Parathyroid adenoma (tissue), 2 donors: Measurements from ENCODE around the gene IGFALS.

ENCODE experiments used
- H2AFZ ChIP-seq: fragments of 300-600 bp; sonication (generic); one replicate; pipeline ENCODE4 v1.7.0; 2017; ENCODE audit warnings: antibody characterized with exemption, mild to moderate bottlenecking
- H3K27ac ChIP-seq: fragments of 300-600 bp; sonication (generic); one replicate; pipeline ENCODE4 v1.7.0; 2017
- H3K27me3 ChIP-seq: fragments of 300-600 bp; sonication (generic); one replicate; pipeline ENCODE4 v1.7.0; 2017; ENCODE audit warnings: low read length; ENCODE audit not compliant: control insufficient read depth, insufficient read depth
- H3K36me3 ChIP-seq: fragments of 300-600 bp; sonication (generic); one replicate; pipeline ENCODE4 v1.7.0; 2017; ENCODE audit warnings: low read length; ENCODE audit not compliant: control insufficient read depth, insufficient read depth
- H3K4me1 ChIP-seq: fragments of 300-600 bp; sonication (generic); one replicate; pipeline ENCODE4 v1.7.0; 2017; ENCODE audit warnings: control low read depth
- H3K4me2 ChIP-seq: fragments of 300-600 bp; sonication (generic); one replicate; pipeline ENCODE4 v1.7.0; 2017; ENCODE audit warnings: low read length
- H3K4me3 ChIP-seq: fragments of 300-600 bp; sonication (generic); one replicate; pipeline ENCODE4 v1.7.0; 2017; ENCODE audit warnings: low read depth, low read length
- H3K79me2 ChIP-seq: fragments of 300-600 bp; sonication (generic); one replicate; pipeline ENCODE4 v1.7.0; 2017; ENCODE audit warnings: control low read depth
- H3K9ac ChIP-seq: fragments of 300-600 bp; sonication (generic); one replicate; pipeline ENCODE4 v1.7.0; 2017; ENCODE audit warnings: mild to moderate bottlenecking
- H3K9me3 ChIP-seq: fragments of 300-600 bp; sonication (generic); one replicate; pipeline ENCODE4 v1.7.0; 2017; ENCODE audit warnings: low read length; ENCODE audit not compliant: control insufficient read depth
- TF ChIP-seq, protein P1 (sequence below): fragments of 300-600 bp; sonication (generic); IDR thresholded peaks from one replicate; pipeline ENCODE4 v1.7.0; 2017; ENCODE audit warnings: antibody characterized with exemption, mild to moderate bottlenecking
- donor health status: primary hyperparathyroidism.

Gene IGFALS

DNA sequence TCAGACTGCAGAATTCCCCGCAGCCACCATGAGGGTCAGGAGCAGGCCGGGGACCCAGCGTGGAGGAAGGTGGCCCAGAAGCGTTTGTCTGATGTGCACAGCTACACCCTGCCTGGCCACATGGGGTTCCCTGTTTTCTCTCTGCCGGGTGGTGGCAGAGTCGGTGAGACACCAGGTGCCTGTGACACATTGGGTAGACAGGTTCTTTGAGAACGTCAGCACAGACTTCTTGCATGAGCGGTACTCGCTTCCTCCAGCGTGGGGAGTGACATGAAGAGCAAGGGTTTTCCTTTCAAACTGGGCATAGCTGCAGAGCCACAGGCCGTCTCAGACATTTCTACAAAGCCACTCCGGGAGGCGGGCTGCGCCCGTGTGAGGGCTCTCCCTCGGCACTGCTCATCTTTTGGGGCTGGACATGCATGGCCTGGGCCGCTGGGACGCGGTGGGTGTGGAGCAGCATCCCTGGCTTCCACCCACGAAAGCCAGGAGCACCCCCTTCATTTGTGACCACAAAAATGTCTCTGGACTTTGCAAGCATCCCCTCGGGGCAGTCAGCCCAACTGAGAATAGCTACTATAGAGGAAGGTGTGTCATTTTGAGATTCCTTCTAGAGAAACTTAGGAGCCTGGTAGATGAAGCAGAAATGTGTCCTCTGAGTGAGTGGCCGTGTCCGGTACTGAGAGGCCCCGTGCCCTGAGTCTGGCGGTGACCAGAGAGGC is 48.2 kb downstream of the IGFALS start:
- H2AFZ ChIP-seq: no peak overlapping the region

DNA sequence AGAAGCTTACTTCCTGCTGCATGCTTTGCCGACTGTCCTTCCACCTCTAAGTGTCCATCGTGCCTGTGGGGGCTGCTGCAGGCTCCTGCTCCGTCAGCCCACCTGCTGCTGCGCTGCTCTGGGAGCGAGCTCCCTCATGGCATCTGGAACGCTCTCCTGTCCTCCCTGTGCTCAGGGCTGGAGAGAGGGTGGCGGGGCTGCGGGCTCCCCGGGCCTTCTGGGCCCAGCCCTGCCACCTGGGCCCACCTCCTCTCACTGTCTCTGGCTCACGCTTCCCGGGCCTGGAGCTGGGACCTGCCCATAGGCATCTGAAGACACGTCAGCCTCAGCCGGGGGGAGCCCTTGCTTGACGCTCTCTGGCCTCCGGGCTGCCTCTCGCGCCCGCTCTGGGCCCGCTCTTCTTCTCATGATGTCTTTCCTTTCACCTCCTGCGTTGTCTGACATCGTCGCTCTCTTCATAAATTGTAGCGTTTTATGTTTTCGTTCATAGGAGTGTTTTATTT is 49.1 kb downstream of the IGFALS start:
- Histone ChIP-seq H3K9ac (no peak overlapping the region), H3K27ac (no peak overlapping the region), H3K27me3 (no peaks in the 10 kb centered on the region), H3K79me2 (peaks cover 15% of the 10 kb centered on the region), H3K4me1 (no peaks in the 10 kb centered on the region), H3K9me3 (no peaks in the 10 kb centered on the region), H3K36me3 (no peaks in the 10 kb centered on the region), H2AFZ (no peak overlapping the region), H3K4me2 (no peak overlapping the region), H3K4me3 (no peak overlapping the region)
- TF ChIP-seq, protein P1, sequence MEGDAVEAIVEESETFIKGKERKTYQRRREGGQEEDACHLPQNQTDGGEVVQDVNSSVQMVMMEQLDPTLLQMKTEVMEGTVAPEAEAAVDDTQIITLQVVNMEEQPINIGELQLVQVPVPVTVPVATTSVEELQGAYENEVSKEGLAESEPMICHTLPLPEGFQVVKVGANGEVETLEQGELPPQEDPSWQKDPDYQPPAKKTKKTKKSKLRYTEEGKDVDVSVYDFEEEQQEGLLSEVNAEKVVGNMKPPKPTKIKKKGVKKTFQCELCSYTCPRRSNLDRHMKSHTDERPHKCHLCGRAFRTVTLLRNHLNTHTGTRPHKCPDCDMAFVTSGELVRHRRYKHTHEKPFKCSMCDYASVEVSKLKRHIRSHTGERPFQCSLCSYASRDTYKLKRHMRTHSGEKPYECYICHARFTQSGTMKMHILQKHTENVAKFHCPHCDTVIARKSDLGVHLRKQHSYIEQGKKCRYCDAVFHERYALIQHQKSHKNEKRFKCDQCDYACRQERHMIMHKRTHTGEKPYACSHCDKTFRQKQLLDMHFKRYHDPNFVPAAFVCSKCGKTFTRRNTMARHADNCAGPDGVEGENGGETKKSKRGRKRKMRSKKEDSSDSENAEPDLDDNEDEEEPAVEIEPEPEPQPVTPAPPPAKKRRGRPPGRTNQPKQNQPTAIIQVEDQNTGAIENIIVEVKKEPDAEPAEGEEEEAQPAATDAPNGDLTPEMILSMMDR: no peak

More for the DNA sequence above, 48.2 kb downstream of the IGFALS start:
- peaks cover 14% of the 10 kb centered on the region for H3K79me2 ChIP-seq
- no peaks in the 10 kb centered on the region for H3K9me3 ChIP-seq
- no peak overlapping the region for H3K9ac ChIP-seq
- H3K4me3 ChIP-seq: no peak overlapping the region
- no peak overlapping the region for H3K27ac ChIP-seq
- H3K27me3 ChIP-seq: no peaks in the 10 kb centered on the region
- TF ChIP-seq, protein P1: no peak
- H3K4me2 ChIP-seq: no peak overlapping the region
- no peaks in the 10 kb centered on the region for H3K36me3 ChIP-seq
- no peaks in the 10 kb centered on the region for H3K4me1 ChIP-seq

DNA sequence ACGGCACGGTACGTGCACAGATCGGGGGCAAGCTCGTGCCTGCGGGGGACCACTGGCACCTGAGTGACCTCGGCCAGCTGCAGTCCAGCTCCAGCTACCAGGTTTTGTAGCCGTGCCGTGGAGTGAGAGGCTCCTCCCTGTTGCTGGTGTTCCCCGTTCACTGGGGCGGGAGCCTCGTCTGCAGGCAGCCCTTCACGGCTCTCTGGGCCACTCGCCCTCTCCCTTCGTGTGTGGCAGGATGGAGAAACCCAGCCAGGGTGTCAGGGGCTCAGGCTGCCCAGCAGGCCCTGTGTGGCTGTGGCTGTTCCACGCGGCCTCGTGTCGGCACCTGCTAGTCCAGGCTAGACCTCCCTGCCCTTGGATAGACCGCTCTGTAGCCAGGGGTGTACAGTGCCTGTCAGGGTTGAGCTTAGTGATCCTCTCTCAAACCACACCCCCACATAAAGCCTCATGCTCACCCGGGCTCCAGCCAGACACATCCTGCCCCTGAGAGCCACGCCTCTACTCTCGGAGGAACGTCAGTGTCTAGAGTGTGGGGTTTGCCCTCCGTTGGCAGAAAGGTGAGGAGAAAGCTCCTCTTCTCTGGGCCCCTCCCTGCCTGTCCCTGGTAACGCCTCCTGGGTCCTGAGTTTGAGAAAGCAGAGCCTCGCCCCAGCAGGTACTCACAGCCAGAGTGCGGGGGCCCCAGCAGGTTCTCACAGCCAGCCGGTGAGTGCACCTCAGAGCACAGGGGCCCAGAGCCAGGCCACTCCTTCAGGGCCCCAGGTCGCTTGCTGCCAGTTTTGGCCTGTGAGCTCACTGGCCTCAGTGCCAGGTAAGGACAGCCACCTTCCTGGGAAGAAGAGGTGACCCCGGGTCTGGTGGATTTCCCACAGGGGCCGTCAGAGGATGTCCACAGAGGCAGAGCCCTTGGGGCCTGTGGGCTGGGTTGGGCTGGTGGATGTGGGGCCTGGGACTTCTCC is 49.8 kb downstream of the IGFALS start:
- H3K27ac ChIP-seq: no peak overlapping the region
- H2AFZ ChIP-seq: no peak overlapping the region
- no peaks in the 10 kb centered on the region for H3K4me1 ChIP-seq
- H3K27me3 ChIP-seq: no peaks in the 10 kb centered on the region
- peaks cover 16% of the 10 kb centered on the region for H3K79me2 ChIP-seq
- no peak overlapping the region for H3K9ac ChIP-seq
- H3K4me2 ChIP-seq: no peak overlapping the region
- no peak overlapping the region for H3K4me3 ChIP-seq
- H3K36me3 ChIP-seq: no peaks in the 10 kb centered on the region
- H3K9me3 ChIP-seq: no peaks in the 10 kb centered on the region
- TF ChIP-seq, protein P1: no peak

DNA sequence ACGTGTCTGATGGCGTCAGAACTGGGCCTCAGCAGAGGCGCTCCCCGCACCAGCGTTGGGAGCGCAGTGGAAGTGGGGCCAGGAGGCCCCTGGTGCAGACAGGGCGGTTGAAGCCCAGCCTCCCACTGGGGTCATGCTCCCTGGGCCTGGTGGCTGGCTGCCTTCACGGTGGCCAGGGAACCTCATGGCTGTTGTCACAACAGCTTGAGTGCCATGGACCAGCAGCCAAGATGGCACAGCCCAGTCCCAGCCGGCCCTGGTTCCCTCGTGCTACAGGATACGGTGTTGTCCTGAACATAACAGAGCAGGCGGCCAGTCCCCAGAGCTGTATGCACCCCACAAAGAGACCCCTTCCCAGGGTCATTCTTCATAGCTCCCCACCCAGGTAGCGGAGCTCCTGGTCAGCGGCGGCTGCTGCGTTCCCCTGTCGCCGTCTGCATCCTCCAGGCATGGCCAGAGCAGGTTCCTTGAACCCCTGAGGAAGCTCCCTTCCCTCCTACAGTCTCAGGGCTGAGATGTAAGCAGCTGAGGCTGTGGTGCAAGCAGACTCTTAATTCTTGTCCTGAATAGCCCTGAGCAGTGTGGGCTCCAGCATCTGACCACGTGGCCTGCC is 51.8 kb downstream of the IGFALS start:
- no peaks in the 10 kb centered on the region for H3K9me3 ChIP-seq
- no peaks in the 10 kb centered on the region for H3K36me3 ChIP-seq
- H3K4me3 ChIP-seq: no peak overlapping the region
- no peak overlapping the region for H3K9ac ChIP-seq
- no peaks in the 10 kb centered on the region for H3K27me3 ChIP-seq
- TF ChIP-seq, protein P1: no peak
- H3K79me2 ChIP-seq: peaks cover 19% of the 10 kb centered on the region
- no peak overlapping the region for H3K27ac ChIP-seq
- H2AFZ ChIP-seq: no peak overlapping the region
- H3K4me1 ChIP-seq: no peaks in the 10 kb centered on the region
- H3K4me2 ChIP-seq: no peak overlapping the region
